SJCRH30 (cell line): ENCODE measurements around the gene EPHB2. TPM values are rescaled to one million over a fixed set of nuclear protein-coding genes. Genes with fewer than 3 reads are reported as not detected.
A peak's percentile ranks its signal among the peaks of the same experiment; 100 is the strongest.

Experiments
- DNase-seq, 2 experiments: peaks; one replicate each; pipeline ENCODE4 v3.0.0-alpha.2; 2015 to 2020
- H3K27ac ChIP-seq: fragments of 250-450 bp; sonication (Bioruptor Pico); 2 replicates; pipeline ENCODE4 v1.5.1; 2020; ENCODE audit warnings: mild to moderate bottlenecking, moderate library complexity
- H3K27me3 ChIP-seq: fragments of 250-450 bp; sonication (Bioruptor Pico); 2 replicates; pipeline ENCODE4 v1.5.1; 2020; ENCODE audit warnings: mild to moderate bottlenecking, moderate library complexity
- H3K36me3 ChIP-seq: fragments of 250-450 bp; sonication (Bioruptor Pico); 2 replicates; pipeline ENCODE4 v1.5.1; 2020; ENCODE audit warnings: mild to moderate bottlenecking, moderate library complexity
- H3K4me1 ChIP-seq: fragments of 250-450 bp; sonication (Bioruptor Pico); 2 replicates; pipeline ENCODE4 v1.5.1; 2020; ENCODE audit warnings: mild to moderate bottlenecking, moderate library complexity
- H3K4me3 ChIP-seq: fragments of 250-450 bp; sonication (Bioruptor Pico); 2 replicates; pipeline ENCODE4 v1.5.1; 2020; ENCODE audit warnings: mild to moderate bottlenecking, moderate library complexity
- H3K9me3 ChIP-seq: fragments of 250-450 bp; sonication (Bioruptor Pico); replicated peaks from 2 replicates; pipeline ENCODE4 v1.5.1; 2020; ENCODE audit warnings: mild to moderate bottlenecking, moderate library complexity
- total RNA-seq: library from RNA; depleted of rRNA; stranded (reverse); fragments of >200 nt; shearing (Covaris generic); gene quantifications from 2 replicates; pipeline ENCODE4 v1.2.3, GENCODE V29; 2014

EPHB2 gene
- total RNA-seq, 1 experiment from 2014 or later = 32.4 TPM

DNA sequence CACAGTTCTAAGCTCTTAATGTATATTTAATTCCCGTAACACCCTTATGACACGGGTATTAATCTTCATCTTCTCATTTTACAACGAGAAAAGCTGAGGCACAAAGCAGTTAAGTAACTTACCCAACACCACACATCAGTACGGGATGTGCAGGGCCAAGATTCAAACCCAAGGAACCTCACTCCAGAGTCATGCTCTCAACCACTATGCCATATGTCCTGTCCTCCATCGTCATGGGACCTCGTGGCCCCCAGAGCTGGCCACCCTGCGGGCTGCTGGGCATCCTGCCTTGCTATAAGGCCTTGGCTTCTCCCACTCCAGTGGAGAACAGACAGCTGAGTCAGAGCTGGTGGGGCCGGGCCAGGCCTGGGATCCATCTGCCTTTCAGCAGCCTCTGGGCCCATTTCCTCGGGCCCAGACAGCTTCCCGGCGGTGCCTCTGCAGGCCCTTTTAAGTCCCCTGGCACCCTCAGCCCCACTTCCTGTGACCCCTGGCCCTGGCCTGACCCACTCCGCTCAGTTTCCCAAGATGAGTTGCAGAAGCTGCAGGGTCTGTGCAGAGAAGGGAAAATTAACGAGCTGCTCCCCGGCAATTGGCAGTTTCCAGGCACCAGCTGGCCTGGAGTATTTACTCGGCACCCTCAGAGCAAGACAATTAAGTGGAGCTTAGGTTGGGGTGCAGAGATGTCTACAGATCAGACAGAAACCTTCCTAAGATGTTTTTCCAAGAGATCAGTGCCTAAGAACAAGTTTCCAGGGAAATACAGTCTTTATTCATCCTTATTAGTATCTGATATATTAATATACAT, 98.2 kb downstream of the EPHB2 start:
- Histone ChIP-seq H3K9me3 (no peaks in the 10 kb centered on the region), H3K4me1 (peaks cover 23% of the 10 kb centered on the region), H3K27me3 (no peaks in the 10 kb centered on the region), H3K36me3 (no peaks in the 10 kb centered on the region), H3K27ac (peak overlapping the region; percentile 72), H3K4me3 (no peak overlapping the region)
- peak; percentile 92 for DNase-seq

DNA sequence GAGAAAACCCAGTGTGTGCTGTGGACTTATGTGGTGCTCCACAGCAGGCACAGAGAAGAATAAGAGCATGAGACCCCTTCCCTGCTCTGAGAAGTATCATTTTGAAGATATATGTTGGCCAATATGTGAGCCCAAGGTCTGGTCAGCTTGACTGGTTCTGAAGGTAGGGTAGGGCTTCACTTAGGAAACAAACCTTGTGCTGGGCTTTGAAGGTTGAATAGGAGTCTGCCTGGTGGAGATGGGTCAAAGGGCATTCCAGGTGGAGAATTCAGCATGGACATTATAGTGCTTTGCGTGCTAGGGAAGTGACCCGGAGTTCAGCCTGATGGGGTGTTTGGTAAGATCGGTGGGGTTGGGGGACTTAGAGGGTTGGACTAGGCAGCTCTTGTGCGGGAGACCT, 99.1 kb downstream of the EPHB2 start:
- H3K4me3 ChIP-seq = no peak overlapping the region
- DNase-seq = no peak
- no peaks in the 10 kb centered on the region for H3K36me3 ChIP-seq
- H3K27ac ChIP-seq = no peak overlapping the region
- H3K9me3 ChIP-seq = no peaks in the 10 kb centered on the region
- H3K27me3 ChIP-seq = no peaks in the 10 kb centered on the region
- H3K4me1 ChIP-seq = peaks cover 23% of the 10 kb centered on the region

DNA sequence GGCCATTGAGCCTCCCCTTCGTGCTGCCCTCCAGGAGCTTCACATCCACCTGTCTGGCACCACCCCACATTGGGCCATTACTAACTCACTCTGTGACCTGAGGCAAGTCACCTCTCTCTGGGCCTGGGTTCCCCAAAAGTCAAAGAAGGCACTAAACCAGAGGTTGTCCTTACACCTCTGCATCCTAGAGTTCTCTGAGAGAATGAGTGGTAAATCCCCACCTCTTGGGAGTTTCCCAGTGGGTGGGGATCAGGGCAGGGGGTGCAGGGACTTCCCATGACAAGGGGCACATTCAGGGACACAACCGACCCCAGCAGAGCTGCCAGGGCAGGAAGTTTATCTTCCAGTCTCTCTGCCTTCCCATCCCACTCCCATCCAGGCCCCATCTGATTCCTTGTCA, 99.7 kb downstream of the EPHB2 start:
- Histone ChIP-seq H3K4me3 (no peak overlapping the region), H3K4me1 (peaks cover 23% of the 10 kb centered on the region), H3K36me3 (no peaks in the 10 kb centered on the region), H3K9me3 (no peaks in the 10 kb centered on the region), H3K27me3 (no peaks in the 10 kb centered on the region), H3K27ac (no peak overlapping the region)
- DNase-seq = no peak

DNA sequence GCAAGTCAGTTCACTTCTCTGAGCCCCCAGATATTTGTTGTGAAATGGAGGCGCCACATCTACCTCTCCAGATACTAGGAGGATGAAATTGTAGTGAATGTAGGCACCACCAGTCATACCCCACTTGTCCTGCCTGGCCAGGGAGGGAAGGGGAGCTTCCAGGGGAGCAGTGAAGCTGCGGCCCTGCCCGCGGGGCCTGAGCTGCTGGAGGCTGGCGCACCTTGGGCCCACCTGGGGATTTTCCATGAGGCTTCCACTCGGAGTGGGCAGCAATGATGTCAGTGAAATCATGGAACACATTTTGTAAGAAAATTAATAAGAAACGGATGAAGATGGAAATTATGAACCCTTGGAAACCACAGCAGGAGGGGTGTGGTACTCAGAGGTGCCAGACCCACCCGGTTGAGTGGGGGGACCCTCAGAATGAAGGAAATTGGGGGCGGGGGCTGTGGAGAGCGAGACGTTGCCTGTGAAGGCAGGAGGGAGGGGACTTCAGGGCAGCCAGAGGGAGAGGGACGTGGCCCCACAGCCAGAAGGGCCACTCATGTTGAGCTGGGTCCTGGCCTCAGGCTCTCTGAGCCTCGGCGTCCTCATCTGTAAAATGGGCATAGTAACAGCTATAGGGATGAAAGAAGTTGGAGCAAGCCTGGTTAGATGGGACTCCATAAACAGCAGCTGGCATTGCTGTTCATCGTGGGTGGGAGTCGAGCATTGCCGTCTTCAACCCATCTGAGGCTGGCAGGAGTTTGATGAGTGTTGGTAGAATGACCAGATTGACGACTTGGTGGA, 101.6 kb downstream of the EPHB2 start:
- Histone ChIP-seq H3K36me3 (no peaks in the 10 kb centered on the region), H3K4me3 (no peak overlapping the region), H3K27ac (no peak overlapping the region), H3K27me3 (no peaks in the 10 kb centered on the region), H3K9me3 (no peaks in the 10 kb centered on the region), H3K4me1 (peaks cover 21% of the 10 kb centered on the region)
- no peak for DNase-seq

DNA sequence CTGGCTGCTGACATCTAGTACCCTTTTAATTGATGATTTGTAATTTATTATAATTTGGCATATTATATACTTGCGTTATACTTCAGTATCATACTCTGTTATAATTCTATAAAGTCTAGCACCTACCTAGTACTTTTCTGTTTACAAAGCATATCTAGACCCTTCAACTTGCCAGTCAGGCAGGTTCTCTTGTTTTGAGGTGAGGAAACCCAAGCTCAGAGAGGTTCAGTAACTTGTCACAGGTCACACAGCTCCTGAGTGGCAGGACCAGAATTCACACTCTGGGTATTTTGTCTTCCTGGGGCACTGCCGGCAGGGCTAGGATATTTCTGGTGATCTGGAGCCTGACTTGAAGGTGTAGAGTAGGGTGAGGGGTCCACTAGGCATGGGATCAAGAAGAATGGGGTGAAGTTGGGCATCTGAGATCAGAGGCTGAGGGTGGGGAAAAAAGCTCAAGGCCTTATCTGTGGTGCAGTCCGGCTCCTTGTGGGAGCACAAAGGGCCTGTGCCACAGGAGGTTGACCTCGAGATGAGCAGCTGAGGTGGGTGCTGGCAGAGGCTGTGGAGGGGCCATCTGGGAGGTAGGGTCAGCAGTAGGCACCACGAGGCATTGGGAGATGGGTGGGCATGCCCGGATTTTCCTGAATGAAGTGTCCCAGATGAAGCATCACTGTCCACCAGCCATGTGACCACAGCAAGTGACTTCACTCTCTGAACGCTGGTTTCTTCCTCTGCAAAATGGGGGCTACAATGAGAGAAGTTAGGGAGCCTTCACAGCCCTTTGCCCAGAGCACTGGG, 102.6 kb downstream of the EPHB2 start:
- no peaks in the 10 kb centered on the region for H3K9me3 ChIP-seq
- H3K4me1 ChIP-seq = peaks cover 11% of the 10 kb centered on the region
- H3K4me3 ChIP-seq = no peak overlapping the region
- no peak overlapping the region for H3K27ac ChIP-seq
- no peaks in the 10 kb centered on the region for H3K36me3 ChIP-seq
- no peaks in the 10 kb centered on the region for H3K27me3 ChIP-seq
- no peak for DNase-seq

DNA sequence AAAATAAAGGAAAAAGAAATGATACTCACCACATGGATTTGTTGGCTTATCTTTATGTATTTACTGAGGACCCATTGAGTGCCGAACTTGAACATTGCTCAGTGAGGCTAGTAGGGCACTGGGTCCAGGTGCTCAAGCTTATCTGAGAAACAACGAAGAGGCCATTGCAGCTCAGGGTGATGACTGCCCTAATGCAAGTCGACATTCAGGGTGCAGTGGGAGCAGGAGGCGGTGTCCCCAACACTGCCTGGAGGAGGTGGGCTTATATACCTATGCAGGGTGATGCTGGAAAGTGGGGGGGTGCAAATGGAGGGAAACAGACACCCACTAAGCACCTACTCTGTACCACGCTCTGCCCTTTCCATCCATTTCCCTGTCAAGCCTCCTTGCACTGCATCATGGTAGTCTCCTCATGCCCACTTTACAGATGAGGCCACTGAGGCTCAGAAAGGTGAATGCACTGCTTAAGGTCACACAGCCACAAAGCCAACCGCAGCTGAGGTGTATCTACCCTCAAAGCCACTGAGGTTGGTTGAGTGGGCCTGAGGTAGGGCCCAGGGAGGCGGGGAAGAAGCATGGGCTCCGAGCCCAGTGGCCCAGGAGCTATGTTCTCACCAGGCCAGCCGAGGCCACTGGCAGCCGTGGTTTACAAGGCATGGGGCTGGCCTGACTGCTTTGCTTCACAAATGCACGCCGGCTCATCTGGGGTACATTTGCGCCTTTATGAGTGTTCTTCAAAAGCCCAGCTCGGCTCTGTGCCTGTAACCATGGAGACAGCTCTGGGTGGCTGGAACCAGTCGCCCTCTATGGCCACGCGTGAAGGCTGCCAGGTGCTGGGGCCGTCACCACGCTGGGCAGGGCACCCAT, 103.8 kb downstream of the EPHB2 start:
- DNase-seq = no peak

DNA sequence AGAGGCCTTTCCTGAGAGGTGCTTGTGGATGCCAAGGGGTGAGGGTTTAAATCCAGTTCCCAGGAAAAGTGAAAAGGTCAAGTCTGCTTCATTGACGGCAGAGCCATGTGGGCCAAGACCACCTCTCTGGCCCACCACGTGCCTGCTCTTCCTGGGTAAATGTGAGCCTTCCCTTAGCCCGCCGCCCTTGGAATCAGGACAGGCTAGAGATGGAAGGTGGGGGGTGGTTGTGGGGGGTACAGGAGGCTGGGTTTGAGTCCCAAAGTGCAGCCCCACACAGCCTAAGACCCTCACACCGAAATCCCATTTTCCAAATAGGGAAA, 104.4 kb downstream of the EPHB2 start:
- no peak for DNase-seq
- Histone ChIP-seq H3K4me1 (no peaks in the 10 kb centered on the region), H3K27ac (no peak overlapping the region), H3K9me3 (no peaks in the 10 kb centered on the region), H3K4me3 (no peak overlapping the region), H3K27me3 (no peaks in the 10 kb centered on the region), H3K36me3 (peaks cover 1% of the 10 kb centered on the region; the same call in 1 of the 2 replicates)

More for the DNA sequence above, 103.8 kb downstream of the EPHB2 start:
- no peaks in the 10 kb centered on the region for H3K36me3 ChIP-seq
- no peaks in the 10 kb centered on the region for H3K27me3 ChIP-seq
- H3K9me3 ChIP-seq = no peaks in the 10 kb centered on the region
- no peak overlapping the region for H3K4me3 ChIP-seq
- no peak overlapping the region for H3K27ac ChIP-seq
- peaks cover under 1% of the 10 kb centered on the region for H3K4me1 ChIP-seq

DNA sequence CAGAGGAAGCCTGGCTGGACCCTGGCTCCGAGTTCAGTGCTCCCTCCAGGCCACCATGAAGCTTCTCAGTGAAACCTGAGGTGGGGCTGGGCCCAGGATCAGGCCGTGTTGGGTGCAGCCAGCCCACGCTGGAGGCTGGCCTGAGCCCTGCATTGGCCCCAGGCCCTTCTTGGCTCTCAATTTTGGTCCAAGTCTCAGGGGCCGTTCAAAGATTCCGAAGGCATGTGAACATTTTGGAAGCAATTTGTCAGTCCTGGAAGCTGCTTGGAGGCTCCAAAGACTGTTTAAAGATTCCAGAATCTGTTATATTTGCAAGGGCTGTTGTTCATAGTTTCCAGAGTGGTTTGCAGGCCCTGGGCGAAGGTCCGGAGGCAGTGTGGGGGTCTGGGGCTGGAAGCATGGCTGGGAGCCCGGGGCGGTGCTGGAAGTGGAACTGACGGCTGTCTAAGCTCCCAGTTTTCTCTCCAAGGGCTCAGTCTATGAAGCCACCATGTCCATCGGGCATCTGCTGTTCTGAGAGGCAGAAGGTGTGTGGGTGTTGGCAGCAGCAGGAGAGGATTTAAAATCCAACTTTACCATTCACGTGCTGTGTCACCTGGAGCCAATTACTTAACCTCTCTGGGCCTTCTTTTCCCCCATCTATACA, 104.9 kb downstream of the EPHB2 start:
- Histone ChIP-seq H3K4me3 (no peak overlapping the region), H3K27me3 (no peaks in the 10 kb centered on the region), H3K9me3 (no peaks in the 10 kb centered on the region), H3K27ac (no peak overlapping the region), H3K36me3 (peaks cover 3% of the 10 kb centered on the region; the same call in 1 of the 2 replicates), H3K4me1 (no peaks in the 10 kb centered on the region)
- no peak for DNase-seq

DNA sequence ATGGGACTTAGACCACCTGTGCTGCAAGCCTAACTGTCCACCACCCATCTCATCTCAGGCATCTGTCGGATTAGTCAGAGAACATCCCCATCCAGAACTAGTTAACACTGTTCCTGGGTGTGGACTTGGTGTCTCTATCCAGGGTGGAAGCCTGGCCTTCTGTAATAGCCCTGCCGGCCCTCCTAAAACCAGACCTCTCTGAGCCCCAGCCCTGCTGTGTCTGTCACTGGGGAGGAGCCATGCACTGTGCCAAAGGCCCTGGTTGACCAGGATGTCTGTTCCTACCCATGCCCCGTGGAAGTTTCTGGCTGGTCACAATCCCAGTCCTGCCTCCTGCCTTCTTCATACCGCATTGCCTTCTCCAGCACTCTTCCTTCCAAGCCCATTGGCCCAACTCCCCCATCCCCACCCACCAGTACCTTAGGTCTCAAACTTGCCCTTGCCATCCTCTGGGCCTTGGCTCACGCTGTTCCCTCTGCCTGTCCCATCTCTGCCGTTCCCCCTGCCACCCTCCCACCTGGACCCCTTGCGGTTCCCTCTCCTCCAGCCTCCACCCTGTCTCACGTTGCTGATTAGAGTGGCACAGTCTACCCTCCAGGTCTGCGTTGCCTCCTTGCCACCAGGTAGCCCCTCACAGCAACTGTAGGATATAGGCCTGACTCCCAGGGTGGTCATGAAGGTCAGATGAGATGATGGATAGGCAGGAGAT, 105.6 kb downstream of the EPHB2 start:
- Histone ChIP-seq H3K27ac (no peak overlapping the region), H3K27me3 (no peaks in the 10 kb centered on the region), H3K4me3 (no peak overlapping the region), H3K4me1 (no peaks in the 10 kb centered on the region), H3K36me3 (peaks cover 4% of the 10 kb centered on the region; the same call in 1 of the 2 replicates), H3K9me3 (no peaks in the 10 kb centered on the region)
- no peak for DNase-seq

DNA sequence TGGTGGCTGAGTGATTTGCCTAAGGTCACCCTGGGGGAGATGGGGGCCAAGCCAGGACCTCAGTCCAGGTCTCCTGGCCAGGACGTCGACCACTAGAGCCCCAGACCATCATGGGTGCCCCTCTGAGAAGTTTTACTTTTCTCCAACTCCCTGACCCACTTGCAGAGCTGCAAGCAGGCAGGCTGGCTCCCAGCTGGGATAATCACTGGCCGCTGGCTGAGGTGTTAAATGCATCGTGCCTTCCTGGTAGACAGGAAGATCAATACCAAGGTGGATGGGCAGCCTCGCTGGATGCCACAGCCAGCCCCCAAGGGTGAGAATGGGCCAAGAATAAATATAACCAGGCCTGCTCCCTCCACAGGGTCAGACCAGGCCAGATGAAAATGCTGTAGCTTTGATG, 106.2 kb downstream of the EPHB2 start:
- no peaks in the 10 kb centered on the region for H3K4me1 ChIP-seq
- DNase-seq = no peak
- no peak overlapping the region for H3K4me3 ChIP-seq
- no peaks in the 10 kb centered on the region for H3K27me3 ChIP-seq
- peaks cover 4% of the 10 kb centered on the region; the same call in 1 of the 2 replicates for H3K36me3 ChIP-seq
- no peak overlapping the region for H3K27ac ChIP-seq
- H3K9me3 ChIP-seq = no peaks in the 10 kb centered on the region

DNA sequence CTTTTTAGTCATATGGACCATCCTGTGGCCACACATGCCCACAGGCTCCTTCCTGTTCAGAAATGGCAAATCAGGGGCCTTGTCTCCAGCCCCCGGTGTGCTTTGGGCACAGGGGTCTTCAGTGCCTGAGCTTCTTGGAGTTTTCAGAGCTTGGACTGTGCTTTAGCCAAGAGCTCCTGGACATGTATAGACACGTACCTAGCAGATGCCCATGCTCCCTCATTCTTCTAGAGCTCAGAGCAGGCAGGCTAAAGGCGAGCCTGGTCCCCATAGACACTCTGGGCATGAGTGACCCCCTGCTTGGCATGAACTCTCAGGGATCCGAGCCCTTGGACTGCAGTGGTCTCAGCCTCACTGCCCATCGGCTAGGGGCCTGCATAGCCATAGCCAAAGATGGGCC, 106.8 kb downstream of the EPHB2 start:
- DNase-seq = no peak
- H3K4me3 ChIP-seq = no peak overlapping the region
- no peaks in the 10 kb centered on the region for H3K9me3 ChIP-seq
- peaks cover 4% of the 10 kb centered on the region; the same call in 1 of the 2 replicates for H3K36me3 ChIP-seq
- H3K27me3 ChIP-seq = no peaks in the 10 kb centered on the region
- no peak overlapping the region for H3K27ac ChIP-seq
- no peaks in the 10 kb centered on the region for H3K4me1 ChIP-seq

DNA sequence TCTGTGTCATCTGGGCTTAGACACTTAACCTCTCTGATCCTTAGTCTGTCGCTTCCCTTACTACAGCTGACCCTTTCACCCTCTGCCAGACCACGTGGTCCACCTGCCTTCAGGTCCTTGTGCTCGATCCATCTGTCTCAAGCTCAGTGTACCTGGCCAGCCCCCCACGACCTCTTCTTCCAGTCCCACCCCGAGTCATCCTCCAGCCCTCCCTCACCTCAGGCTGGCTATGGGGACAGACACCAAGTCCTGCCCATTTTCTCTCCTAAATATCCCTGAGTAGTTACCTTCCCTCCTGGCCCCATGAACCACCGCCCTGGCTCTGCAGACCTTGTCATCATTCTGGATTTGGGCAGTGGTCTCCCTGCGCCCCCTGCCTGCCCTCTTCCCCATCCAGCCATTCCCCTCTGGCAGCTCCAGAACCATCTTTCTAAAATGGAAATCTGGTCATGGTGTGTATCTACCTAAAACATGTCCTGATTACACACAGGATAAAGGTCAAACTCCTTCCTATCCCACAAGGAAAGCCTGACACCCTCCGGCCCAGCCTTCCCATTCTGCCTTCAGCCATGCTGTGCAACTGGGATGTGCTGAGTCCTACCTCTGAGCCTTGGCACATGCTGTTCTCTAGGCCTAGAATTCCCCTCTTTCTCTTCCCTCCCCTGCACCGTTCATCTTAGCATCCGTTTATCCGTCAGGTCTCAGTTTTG, 107.6 kb downstream of the EPHB2 start:
- Histone ChIP-seq H3K9me3 (no peaks in the 10 kb centered on the region), H3K27me3 (no peaks in the 10 kb centered on the region), H3K4me3 (no peak overlapping the region), H3K36me3 (peaks cover 4% of the 10 kb centered on the region; the same call in 1 of the 2 replicates), H3K27ac (no peak overlapping the region), H3K4me1 (no peaks in the 10 kb centered on the region)
- DNase-seq = no peak

DNA sequence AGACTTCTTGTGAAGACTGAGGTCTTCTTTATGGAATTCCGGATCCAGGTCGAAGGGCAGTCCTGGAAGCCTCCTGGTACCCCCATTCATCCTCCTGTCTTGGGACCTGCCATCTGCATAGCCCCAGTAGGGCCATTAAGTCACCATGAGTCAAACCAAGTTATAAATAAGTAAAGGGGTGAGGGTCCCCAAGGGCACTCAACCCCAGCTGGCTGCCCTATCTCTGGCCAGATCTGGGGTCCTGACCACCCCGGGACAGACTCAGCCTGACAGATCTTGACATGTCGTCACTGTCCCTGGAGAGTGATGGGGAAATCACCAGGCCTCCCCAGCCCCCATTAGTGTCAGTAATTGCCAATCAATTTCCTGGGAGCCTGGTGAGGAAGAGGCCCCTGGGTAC, 108.7 kb downstream of the EPHB2 start:
- Histone ChIP-seq H3K27ac (no peak overlapping the region), H3K4me1 (no peaks in the 10 kb centered on the region), H3K27me3 (no peaks in the 10 kb centered on the region), H3K9me3 (no peaks in the 10 kb centered on the region), H3K36me3 (peaks cover 4% of the 10 kb centered on the region; the same call in 1 of the 2 replicates), H3K4me3 (no peak overlapping the region)
- DNase-seq = no peak
